Activated naive CD4-positive, alpha-beta T cell treated with anti-CD3 and anti-CD28 coated beads, Interleukin-2, amount 10 ng/mL, durations not matched to agents 7 days and 5 days (primary cell): Measurements from ENCODE around the gene DCANP1.
A peak's percentile ranks its signal among the peaks of the same experiment; 100 is the strongest.

ENCODE experiments used
- CTCF ChIA-PET: fragments of 350-600 bp; sonication (Branson Sonifier 250); formaldehyde crosslinking; loops from one replicate; lab custom pipeline; 2021; ENCODE audit warnings: antibody characterized with exemption; lab: Charles Lee
- DNase-seq: peaks from one replicate; pipeline ENCODE4 v3.0.0-alpha.2; 2020
- H3K27ac Mint-ChIP-seq: one replicate; pipeline ENCODE4 v1.8.0; 2021; ENCODE audit warnings: mild to moderate bottlenecking, moderate library complexity, mixed read lengths
- H3K27me3 Mint-ChIP-seq: one replicate; pipeline ENCODE4 v1.8.0; 2021; ENCODE audit warnings: mild to moderate bottlenecking, mixed read lengths
- H3K36me3 Mint-ChIP-seq: one replicate; pipeline ENCODE4 v1.8.0; 2021; ENCODE audit warnings: mixed read lengths
- H3K4me1 Mint-ChIP-seq: one replicate; pipeline ENCODE4 v1.8.0; 2021; ENCODE audit warnings: mixed read lengths
- H3K4me3 Mint-ChIP-seq: one replicate; pipeline ENCODE4 v1.8.0; 2021; ENCODE audit warnings: mild to moderate bottlenecking, moderate library complexity, mixed read lengths
- H3K9me3 Mint-ChIP-seq: one replicate; pipeline ENCODE4 v1.8.0; 2021; ENCODE audit warnings: mixed read lengths

DCANP1 gene

GRCh38 chr5:135457424-135458071 is 10.4 kb upstream of the DCANP1 start:
- no peaks in the 10 kb centered on the region for H3K36me3 Mint-ChIP-seq
- H3K27ac Mint-ChIP-seq = no peak overlapping the region
- CTCF ChIA-PET = interaction anchor here (0.6 to 14.2 kb wide), 20 partner anchors 9 to 371 kb away, joined by 3 to 415 read pairs (median 5); no protein-coding TSS in a partner anchor
- no peak overlapping the region for H3K4me3 Mint-ChIP-seq
- peaks cover 5% of the 10 kb centered on the region for H3K4me1 Mint-ChIP-seq
- DNase-seq = peak; percentile 75
- peaks cover 60% of the 10 kb centered on the region for H3K27me3 Mint-ChIP-seq
- H3K9me3 Mint-ChIP-seq = no peaks in the 10 kb centered on the region

DNA sequence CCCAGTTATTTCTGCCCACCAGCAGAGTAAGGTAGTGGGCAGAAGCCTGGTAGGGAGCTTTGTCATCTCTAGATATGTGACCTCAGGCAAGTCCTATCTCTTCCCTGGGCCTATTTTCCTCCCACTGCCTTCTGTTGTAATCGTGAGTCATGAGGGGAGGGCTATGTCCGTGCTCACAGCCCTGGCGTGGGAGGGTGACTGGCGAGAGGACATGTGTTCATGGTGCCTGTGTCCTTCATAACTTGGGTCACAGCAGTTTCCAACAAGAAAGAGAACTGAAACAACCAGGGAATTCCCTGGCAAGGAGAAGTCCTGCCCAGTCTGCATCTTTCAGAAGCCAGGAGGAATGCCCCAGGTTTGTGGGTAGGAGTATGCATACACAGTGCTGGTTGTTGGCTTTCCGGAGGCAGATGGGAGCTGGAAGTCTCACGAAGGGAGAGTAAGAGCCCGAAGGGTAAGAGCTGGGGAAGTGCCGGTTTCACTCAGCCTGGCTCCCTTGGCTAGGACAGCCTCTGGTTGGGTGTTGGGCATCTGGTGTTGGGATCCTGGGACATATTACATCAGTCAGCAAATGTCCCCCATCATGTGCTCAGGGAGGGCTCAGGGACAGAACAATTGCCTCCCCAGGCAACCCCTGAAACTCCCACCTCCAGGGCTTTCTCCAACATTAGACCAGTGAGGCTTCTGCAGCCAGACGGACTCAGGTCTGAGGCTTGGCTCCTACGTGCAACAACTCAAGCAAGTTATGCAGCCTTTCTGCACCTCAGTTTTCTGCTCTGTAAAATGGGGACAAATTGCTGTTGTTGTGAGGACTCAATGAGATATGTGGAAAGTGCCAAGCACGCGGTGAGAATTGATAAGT is 9.3 kb upstream of the DCANP1 start:
- Mint-ChIP-seq H3K27ac (no peak overlapping the region), H3K4me1 (no peaks in the 10 kb centered on the region), H3K9me3 (no peaks in the 10 kb centered on the region), H3K4me3 (no peak overlapping the region), H3K27me3 (peaks cover 62% of the 10 kb centered on the region), H3K36me3 (no peaks in the 10 kb centered on the region)
- CTCF ChIA-PET = interaction anchor here (0.9 to 14.2 kb wide), 11 partner anchors 8 to 372 kb away, joined by 3 to 415 read pairs (median 5); no protein-coding TSS in a partner anchor
- DNase-seq = peak; percentile 13

DNA sequence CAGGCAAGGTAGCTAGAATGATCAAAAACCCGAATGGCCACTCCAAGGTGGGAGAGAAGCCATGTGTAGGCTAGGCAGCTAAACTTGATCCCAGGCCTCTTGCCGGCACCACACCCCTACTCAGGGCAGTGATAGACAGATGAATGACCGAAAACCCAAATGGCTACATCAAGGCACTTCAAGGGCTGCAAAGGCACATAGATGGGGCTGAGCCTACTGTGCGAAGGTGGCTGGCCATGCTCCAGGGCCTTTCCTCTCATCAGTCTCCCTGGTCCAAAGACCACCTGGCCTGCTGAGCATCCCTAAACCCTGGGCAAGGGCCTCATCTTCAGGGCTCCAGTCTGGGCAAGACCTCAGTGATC is 8.7 kb upstream of the DCANP1 start:
- H3K9me3 Mint-ChIP-seq = no peaks in the 10 kb centered on the region
- CTCF ChIA-PET = interaction anchor here (0.8 to 14.2 kb wide), 6 partner anchors 10 to 113 kb away, joined by 3 to 415 read pairs (median 17); no protein-coding TSS in a partner anchor
- peaks cover 67% of the 10 kb centered on the region for H3K27me3 Mint-ChIP-seq
- no peaks in the 10 kb centered on the region for H3K36me3 Mint-ChIP-seq
- no peak overlapping the region for H3K4me3 Mint-ChIP-seq
- H3K4me1 Mint-ChIP-seq = no peaks in the 10 kb centered on the region
- no peak for DNase-seq
- H3K27ac Mint-ChIP-seq = no peak overlapping the region

DNA sequence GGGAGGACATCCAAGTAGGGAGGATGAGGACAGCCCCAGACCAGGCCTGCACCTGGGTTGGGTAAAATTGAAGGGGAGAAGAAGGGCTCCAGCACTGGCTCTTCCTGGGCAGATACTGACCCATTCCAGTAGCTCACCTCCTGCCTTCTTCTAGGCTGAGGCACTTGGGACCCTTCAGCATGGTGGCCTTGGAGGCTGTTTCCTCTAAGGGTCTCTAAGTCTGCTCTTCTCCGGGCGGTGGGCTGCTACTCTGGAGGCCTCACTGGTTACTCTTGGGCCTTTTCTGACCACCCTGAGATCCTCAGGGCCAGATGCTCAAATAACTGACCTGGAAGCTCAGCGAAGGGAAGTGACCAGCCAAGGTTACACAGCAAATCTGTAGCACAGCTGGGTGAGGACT is 7.8 kb upstream of the DCANP1 start:
- H3K36me3 Mint-ChIP-seq = no peaks in the 10 kb centered on the region
- peaks cover 63% of the 10 kb centered on the region for H3K27me3 Mint-ChIP-seq
- peak; percentile 3 for DNase-seq
- no peak overlapping the region for H3K27ac Mint-ChIP-seq
- no peaks in the 10 kb centered on the region for H3K4me1 Mint-ChIP-seq
- no peak overlapping the region for H3K4me3 Mint-ChIP-seq
- CTCF ChIA-PET = interaction anchor here (4.1 to 14.2 kb wide), 3 partner anchors 11 to 111 kb away, joined by 27 to 415 read pairs (median 44); no protein-coding TSS in a partner anchor
- no peaks in the 10 kb centered on the region for H3K9me3 Mint-ChIP-seq

DNA sequence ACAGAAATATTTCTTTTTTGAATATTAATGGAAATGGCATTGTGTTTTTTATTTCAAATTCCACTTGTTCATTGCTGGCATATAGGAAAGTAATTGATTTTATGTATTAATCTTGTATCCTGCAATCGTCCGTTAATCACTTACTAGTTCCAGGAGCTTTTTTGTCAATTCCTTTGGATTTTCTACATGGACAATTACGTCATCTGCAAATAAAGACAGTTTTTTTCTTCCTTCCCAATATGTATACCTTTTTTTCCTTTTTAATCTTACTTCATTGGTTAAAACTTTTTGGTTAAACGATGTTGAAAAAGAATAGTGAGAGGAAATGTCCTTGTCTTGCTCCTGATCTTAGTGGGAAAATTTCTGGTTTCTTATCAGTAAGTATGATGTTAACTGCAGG is 6.5 kb upstream of the DCANP1 start:
- peaks cover 57% of the 10 kb centered on the region for H3K27me3 Mint-ChIP-seq
- no peak for DNase-seq
- H3K4me1 Mint-ChIP-seq = no peaks in the 10 kb centered on the region
- H3K4me3 Mint-ChIP-seq = no peak overlapping the region
- CTCF ChIA-PET = no interaction called here
- no peaks in the 10 kb centered on the region for H3K9me3 Mint-ChIP-seq
- no peaks in the 10 kb centered on the region for H3K36me3 Mint-ChIP-seq
- H3K27ac Mint-ChIP-seq = no peak overlapping the region

DNA sequence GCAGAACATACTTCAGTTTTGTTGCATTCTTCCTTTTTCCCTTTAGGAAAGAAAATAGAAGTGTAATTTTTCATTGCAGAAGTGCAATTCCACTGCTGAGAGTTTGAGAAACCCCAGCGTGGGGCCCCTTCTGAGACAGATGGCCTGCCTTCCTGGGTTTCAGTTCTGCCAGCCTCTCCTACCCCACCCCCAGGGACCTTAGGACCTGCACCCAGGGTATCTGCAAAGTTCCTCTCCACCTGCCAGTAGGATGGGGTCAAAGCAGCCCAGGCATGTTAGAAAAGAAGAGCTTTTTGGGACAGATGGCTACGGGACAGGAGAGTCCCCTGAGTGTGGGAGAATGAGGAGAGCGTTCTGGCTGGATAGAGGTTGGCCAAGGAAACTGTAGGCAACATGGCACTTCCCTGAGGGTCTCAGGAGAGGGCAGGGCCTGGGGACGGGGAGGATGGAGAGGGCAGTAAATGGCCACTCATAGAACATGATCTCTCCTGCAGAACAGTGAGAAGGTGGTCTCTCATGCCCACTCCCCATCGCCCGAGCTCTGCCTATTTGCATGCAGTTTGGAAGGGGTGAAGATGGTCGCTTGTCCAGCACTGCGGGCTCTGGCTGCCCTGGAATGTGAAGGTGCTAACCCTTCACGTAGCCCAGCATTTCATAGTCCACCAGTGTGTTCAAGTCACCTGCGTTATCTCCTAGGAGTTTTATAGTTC is 5.3 kb upstream of the DCANP1 start, which contains the start of gene TIFAB:
Gene TIFAB, minus strand, starts transcription at position 31 of the 710 bp plus-strand sequence. CDS start 2,412 bp downstream, outside the sequence.
- peak; percentile 10 for DNase-seq
- no peaks in the 10 kb centered on the region for H3K9me3 Mint-ChIP-seq
- CTCF ChIA-PET = no interaction called here
- H3K27me3 Mint-ChIP-seq = peaks cover 57% of the 10 kb centered on the region
- H3K4me1 Mint-ChIP-seq = no peaks in the 10 kb centered on the region
- no peak within 1 kb of the TSS for H3K27ac Mint-ChIP-seq
- H3K36me3 Mint-ChIP-seq = no peaks in the 10 kb centered on the region
- H3K4me3 Mint-ChIP-seq = no peak within 1 kb of the TSS

GRCh38 chr5:135451581-135452320 is 4.6 kb upstream of the DCANP1 start:
- no peaks in the 10 kb centered on the region for H3K36me3 Mint-ChIP-seq
- H3K4me3 Mint-ChIP-seq = no peak overlapping the region
- H3K27ac Mint-ChIP-seq = no peak overlapping the region
- peak; percentile 4 for DNase-seq
- peaks cover 56% of the 10 kb centered on the region for H3K27me3 Mint-ChIP-seq
- CTCF ChIA-PET = no interaction called here
- H3K4me1 Mint-ChIP-seq = no peaks in the 10 kb centered on the region
- no peaks in the 10 kb centered on the region for H3K9me3 Mint-ChIP-seq

DNA sequence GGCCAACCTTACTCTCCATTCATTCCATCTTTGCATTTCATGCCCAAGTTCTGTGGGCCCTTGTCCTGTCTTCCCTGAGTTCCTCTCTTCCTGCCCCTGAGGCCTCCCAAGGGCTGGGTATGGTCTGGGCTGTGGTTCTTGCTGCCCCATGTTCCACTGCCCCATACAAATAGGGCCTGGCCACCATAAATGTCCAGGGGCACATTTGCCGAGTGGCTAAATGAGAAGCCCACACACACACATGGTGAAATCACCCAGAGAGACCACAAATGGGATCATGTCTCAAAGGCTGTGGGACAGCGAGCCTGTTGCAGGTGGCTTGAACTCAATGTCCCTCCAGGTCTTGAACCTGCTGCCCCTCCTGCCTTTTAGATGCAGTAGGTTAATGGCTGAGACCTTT is 3.8 kb upstream of the DCANP1 start:
- CTCF ChIA-PET = interaction anchor here (0.7 to 1.6 kb wide), 2 partner anchors 15 to 371 kb away, joined by 3 to 4 read pairs; no protein-coding TSS in a partner anchor

DNA sequence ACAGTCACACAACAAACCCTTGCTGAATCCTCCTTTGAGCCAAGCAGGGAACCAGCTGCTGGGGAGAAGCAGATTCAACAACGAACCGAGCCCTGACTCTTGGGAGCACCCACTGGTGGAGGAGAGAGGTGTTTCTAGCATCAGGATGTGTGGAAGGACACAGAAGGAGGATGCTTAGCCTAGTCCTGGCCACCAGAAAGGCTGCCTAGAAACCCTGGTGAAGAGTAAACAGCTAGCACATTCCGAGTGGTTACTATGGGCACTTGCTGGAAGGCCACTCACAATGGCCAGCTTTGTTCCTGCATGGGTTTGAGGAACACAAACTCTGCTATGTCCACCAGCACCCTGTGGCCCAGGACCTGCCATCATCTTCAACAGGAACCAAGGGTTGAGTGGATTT is 3.2 kb upstream of the DCANP1 start:
- Mint-ChIP-seq H3K9me3 (no peaks in the 10 kb centered on the region), H3K4me3 (no peak overlapping the region), H3K4me1 (no peaks in the 10 kb centered on the region), H3K27ac (no peak overlapping the region), H3K36me3 (no peaks in the 10 kb centered on the region), H3K27me3 (peaks cover 50% of the 10 kb centered on the region)
- DNase-seq = no peak
- CTCF ChIA-PET = interaction anchor here (0.7 to 1.6 kb wide), 2 partner anchors 16 to 372 kb away, joined by 3 to 4 read pairs; no protein-coding TSS in a partner anchor

More for the DNA sequence above, 3.8 kb upstream of the DCANP1 start:
- H3K27me3 Mint-ChIP-seq = peaks cover 56% of the 10 kb centered on the region
- no peaks in the 10 kb centered on the region for H3K4me1 Mint-ChIP-seq
- DNase-seq = no peak
- no peak overlapping the region for H3K27ac Mint-ChIP-seq
- H3K9me3 Mint-ChIP-seq = no peaks in the 10 kb centered on the region
- no peak overlapping the region for H3K4me3 Mint-ChIP-seq
- H3K36me3 Mint-ChIP-seq = no peaks in the 10 kb centered on the region

- no peak for DNase-seq
- Mint-ChIP-seq H3K4me3 (no peak overlapping the region), H3K36me3 (no peaks in the 10 kb centered on the region), H3K27me3 (peaks cover 47% of the 10 kb centered on the region), H3K4me1 (no peaks in the 10 kb centered on the region), H3K27ac (no peak overlapping the region), H3K9me3 (no peaks in the 10 kb centered on the region)
- CTCF ChIA-PET = interaction anchor here (1.4 to 1.6 kb wide), 2 partner anchors 8 to 16 kb away, joined by 4 to 7 read pairs; no protein-coding TSS in a partner anchor
Measured at GRCh38 chr5:135449644-135450043, 2.5 kb upstream of the DCANP1 start.

GRCh38 chr5:135448791-135449507 is 1.8 kb upstream of the DCANP1 start:
- H3K27ac Mint-ChIP-seq = no peak overlapping the region

GRCh38 chr5:135448071-135448739 is 1.1 kb upstream of the DCANP1 start:
- Mint-ChIP-seq H3K27me3 (peaks cover 47% of the 10 kb centered on the region), H3K27ac (no peak overlapping the region)
- no peak for DNase-seq

More at GRCh38 chr5:135448791-135449507, 1.8 kb upstream of the DCANP1 start:
- H3K4me1 Mint-ChIP-seq = no peaks in the 10 kb centered on the region
- H3K36me3 Mint-ChIP-seq = no peaks in the 10 kb centered on the region
- no peak overlapping the region for H3K4me3 Mint-ChIP-seq
- DNase-seq = no peak
- H3K27me3 Mint-ChIP-seq = peaks cover 47% of the 10 kb centered on the region
- no peaks in the 10 kb centered on the region for H3K9me3 Mint-ChIP-seq
- CTCF ChIA-PET = interaction anchor here (1.4 to 1.6 kb wide), 2 partner anchors 9 to 117 kb away, joined by 3 to 7 read pairs; no protein-coding TSS in a partner anchor

More at GRCh38 chr5:135448071-135448739, 1.1 kb upstream of the DCANP1 start:
- H3K9me3 Mint-ChIP-seq = no peaks in the 10 kb centered on the region
- no peak overlapping the region for H3K4me3 Mint-ChIP-seq
- no peaks in the 10 kb centered on the region for H3K36me3 Mint-ChIP-seq
- no peaks in the 10 kb centered on the region for H3K4me1 Mint-ChIP-seq
- CTCF ChIA-PET = interaction anchor here (1.4 to 1.6 kb wide), 2 partner anchors 9 to 118 kb away, joined by 3 to 7 read pairs; no protein-coding TSS in a partner anchor
